ENCODE results near the gene JAKMIP1.

DNA sequence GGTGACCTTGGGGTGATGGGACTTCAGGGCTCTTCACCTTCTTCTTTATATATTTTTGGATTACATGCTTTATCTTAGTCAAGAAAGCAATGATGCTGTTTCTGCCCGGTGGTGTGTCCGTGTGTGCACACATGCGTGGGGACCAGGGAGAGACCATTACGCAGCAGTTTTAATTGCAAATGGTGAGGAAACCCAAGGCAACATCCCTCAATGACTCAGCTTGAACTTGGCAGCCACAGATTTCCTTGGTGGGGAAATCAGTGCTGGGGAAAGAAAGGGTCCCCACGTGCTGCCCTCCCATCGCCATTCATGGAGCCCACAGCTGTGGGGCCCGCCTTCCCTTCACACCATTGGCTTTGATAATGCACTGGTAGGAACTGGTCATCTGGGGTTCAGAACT, 136.0 kb downstream of the JAKMIP1 start:
- TF ChIP-seq, protein P1, sequence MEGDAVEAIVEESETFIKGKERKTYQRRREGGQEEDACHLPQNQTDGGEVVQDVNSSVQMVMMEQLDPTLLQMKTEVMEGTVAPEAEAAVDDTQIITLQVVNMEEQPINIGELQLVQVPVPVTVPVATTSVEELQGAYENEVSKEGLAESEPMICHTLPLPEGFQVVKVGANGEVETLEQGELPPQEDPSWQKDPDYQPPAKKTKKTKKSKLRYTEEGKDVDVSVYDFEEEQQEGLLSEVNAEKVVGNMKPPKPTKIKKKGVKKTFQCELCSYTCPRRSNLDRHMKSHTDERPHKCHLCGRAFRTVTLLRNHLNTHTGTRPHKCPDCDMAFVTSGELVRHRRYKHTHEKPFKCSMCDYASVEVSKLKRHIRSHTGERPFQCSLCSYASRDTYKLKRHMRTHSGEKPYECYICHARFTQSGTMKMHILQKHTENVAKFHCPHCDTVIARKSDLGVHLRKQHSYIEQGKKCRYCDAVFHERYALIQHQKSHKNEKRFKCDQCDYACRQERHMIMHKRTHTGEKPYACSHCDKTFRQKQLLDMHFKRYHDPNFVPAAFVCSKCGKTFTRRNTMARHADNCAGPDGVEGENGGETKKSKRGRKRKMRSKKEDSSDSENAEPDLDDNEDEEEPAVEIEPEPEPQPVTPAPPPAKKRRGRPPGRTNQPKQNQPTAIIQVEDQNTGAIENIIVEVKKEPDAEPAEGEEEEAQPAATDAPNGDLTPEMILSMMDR (IDR thresholded peaks at IDR 0.05): no peak
- no peak for TF ChIP-seq EZH2 (IDR thresholded peaks at IDR 0.05)

All from neural progenitor cell (in vitro differentiated cells).